GM21526 (cell line): Measurements from ENCODE around the gene VOPP1.
"Not testable (repeated sequence)": the region's sequence is repeated elsewhere in the genome, so short reads cannot be mapped to it uniquely, and the experiment has no call there.

Experiments used
- ATAC-seq: cut with Tn5 transposase; IDR thresholded peaks from one replicate; pipeline ENCODE4 v1.9.1; 2021; ENCODE audit warnings: moderate library complexity; ENCODE audit not compliant: unreplicated experiment, low FRiP score

Gene VOPP1

DNA sequence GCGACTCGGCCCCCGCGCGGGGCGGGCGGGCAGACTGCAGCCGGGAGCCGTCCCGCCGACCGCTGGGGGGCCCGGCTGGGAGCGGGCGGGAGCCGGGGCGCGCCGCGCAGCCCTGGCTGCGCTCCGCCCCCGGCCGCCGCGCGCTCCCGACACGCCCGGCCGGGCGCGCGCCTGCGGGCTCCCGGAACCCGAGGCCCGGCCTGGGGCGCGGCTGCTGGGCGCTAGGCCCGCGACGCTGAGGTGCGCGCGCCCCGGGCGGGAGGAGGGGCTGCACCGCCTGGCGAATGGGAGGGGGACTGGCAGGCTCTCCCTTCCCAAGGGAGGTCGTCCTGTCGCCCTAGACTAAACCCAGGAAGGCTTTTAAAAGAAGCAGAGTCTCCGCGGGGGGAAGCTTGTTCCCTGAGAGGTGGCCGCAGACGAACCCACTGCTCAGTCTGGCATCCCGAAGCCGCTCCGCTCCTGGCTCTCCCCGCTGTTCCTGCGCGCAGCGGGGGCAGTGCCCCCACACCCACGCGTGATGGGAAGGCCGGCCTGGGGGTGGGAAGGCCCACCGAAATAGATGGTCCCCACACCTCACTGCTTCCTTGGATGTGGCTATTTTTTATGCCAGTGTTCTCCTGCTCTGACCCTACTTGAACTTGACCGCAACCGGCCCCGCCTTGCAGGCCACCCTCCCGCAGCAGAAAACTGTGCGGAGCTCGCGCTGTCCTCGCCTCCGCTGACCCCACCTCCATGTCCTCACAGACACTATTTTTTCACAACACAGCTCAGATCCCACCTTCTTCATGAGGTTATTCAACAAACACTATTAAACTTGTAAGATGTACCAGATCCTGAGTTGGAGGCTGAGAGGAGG lies at the start of gene VOPP1:
Gene VOPP1 (minus strand): TSS at position 125 of the 856 bp plus-strand sequence. CDS start 178 bp downstream, outside the sequence.
- peak; percentile 51 for ATAC-seq

DNA sequence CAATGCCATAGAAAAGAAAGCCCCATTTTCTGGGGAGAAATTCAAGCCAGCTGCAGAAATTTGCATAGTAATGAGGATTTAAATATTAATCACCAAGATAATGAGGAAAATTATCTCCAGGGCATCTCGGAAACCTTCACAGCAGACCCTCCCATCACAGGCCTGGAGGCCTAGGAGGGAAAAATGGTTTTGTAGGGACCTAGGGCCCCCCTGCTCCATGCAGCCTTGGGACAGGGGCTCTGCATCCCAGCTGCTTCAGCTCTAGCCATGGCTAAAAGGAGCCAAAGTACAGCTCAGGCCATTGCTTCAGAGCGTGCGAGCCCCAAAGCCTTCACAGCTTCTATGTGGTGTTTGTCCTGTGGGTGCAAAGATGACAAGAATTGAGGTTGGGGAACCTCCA lies 46.6 kb upstream of the VOPP1 start:
- ATAC-seq: no peak

DNA sequence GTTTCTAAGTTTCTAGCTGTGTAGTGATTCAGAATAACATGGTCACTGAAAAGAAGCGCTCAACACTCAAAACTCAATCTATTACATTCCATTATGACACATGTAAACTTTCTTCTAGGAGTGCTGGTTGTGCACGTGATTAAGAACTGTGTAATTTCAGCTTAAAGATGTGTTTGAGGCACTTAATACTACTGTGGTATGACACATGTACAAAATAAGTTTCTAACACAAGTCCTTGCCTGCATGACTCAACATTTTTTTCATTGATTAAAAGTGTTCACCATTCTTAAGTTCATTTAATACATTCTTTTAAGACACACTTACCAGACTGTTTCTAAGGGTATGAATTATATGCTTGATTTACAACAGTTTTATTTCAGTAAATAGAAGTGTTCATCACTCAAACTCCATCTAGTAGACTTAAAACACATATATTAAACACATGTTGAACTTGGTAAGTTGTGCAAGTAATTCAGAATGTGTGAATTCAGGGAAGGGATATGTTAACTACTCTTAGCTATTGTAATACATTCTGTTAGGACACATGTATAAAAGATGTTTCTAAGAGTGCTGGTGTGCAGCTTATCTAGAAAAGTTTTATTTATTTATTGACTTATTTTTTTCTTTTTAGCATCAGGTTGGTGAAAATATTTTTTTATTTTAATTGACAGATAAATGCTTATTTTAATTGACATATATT lies 42.2 kb upstream of the VOPP1 start:
- ATAC-seq: not testable (repeated sequence)

GRCh38 chr7:55609726-55610125 lies 37.4 kb upstream of the VOPP1 start:
- ATAC-seq: not testable (repeated sequence)

DNA sequence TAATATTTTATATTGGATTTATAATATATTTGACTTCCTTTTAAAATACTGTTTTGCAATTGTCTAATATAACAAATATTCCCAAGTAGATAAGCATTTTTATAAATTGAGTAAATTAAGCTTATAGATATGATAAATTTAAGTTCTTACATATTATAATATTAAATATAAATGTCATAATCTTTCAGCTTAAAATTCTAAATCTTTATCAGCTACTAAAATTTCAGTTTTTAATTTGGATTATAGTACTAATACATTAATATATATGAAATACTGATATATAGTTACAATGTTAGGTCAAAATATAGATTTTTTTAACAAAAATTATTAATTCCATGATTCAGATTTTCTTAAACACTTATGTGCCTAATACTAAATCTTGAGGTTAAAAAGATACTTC lies 33.4 kb upstream of the VOPP1 start:
- ATAC-seq: not testable (repeated sequence)

GRCh38 chr7:55597944-55598499 lies 25.7 kb upstream of the VOPP1 start:
- peak; percentile 70 for ATAC-seq

DNA sequence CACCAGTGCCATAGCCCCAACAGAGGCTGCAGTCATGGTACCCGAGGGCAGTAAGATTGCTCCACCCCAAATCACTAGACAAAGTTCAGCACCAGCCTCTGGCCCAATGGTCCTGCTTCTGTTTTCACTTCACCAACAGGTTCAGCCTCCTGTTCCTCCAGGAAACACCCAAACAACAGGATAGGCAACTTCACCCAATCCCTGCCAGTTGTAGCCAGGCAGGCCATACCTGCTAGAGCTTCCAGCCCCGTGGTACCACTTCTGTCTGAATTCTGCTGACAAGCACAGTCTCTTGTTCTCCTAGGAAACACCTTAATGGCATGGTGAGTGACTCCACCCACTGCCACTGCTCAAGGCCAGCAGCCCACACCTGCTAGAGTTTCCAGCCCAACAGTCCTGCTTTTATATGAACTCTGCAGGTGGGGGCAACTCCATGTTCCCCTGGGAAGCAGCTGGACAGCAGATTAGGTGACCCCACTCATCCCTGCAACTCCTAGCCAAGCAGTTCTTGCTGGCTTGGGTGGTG lies 25.0 kb upstream of the VOPP1 start:
- ATAC-seq: not testable (repeated sequence)

- ATAC-seq: no peak
Measured at GRCh38 chr7:55595511-55595910, 23.2 kb upstream of the VOPP1 start.

DNA sequence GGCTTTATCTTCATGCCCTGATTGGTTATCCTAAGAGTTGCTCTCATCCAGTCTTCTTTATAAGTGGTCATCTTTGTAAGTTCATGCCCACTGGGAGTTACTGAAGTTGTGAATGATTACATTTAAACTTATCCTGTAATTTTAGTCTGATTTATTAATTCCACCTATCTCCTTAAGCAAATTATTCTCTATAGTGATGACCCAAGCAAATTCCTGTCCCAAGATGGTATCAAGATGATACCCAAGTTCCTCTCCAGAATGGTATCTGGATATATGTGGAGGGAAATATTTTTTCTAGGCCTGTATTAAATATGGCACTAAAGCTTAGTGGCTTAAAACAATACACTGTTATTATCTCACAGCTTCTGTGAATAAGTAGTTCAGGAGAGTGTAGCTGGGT lies 22.6 kb upstream of the VOPP1 start:
- no peak for ATAC-seq

DNA sequence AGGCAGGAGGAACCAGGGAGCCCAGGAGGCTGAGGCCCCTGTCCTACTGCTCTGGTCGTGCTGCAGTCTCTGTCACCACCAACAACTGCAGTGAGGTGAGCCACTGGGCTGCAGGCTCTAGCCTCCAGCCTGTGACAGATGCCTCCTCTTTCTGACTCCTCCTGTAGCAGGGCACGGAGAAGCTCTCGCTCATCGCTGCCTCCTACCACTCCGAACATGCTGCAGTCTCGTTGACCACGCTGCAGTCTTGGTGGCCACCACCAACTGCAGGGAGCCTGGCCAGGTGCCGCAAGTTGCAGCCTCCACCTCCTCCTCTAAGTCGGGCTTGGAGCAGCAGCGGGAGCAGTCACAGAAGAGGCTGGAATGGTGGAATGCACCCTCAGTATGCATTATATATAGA lies 22.1 kb upstream of the VOPP1 start:
- no peak for ATAC-seq

DNA sequence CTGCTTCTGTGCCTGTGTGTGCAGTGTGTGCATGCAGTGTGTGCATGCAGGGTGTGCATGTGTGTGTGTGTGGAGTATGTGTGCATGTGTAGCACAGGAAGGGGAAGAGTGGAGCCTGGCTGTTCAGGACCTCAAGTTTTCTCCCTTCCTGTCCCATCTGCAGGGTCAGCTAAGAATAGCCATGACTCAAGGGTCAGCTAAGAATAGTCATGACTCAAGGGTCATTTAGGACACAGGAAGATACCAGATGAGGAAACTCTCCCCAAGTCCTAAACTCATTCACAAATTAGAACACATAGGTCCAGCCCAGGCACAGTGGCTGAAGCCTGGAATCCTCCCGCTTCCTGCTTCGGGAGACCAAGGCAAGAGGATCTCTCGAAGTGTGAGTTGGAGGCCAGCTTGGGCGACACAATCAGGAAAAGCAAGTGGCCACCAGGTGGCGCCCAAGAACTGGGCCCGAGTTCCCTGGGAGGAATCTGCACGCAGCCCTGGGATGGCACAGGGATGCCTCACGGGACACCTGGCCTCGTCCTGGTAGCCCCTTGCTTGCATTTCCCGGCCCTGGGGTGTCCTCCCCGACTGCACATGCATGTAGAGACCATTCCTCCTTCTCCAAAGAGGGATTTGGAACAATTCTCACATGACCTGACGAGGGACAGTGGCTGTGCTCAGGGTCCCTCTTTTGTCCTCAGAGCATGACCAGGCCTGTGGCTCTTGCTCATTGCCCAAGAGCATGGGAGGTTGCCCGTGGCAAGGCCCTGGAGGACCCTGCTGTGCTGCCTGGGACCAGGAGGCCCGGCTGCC lies 21.4 kb upstream of the VOPP1 start:
- peak; percentile 53 for ATAC-seq

DNA sequence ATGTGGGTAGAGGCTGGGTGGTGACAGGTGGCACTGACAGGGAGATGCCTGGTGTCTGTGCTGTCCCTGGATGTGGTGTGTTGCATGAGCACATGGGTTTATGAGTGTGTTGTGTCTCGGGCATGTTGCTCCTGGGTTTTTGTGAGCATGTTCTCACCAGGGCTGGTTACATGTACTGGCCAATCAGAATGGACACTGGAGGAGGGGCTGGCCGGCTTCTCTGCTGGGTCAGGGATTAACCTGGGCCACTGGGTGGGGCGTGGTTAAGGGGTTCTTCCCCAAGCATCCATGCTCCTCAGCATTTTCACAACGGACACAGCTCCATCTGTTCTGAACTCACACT lies 20.8 kb upstream of the VOPP1 start:
- ATAC-seq: no peak

- ATAC-seq: no peak
Measured at GRCh38 chr7:55592492-55592891, 20.2 kb upstream of the VOPP1 start.

GRCh38 chr7:55591282-55591931 lies 19.1 kb upstream of the VOPP1 start:
- ATAC-seq: no peak

GRCh38 chr7:55590517-55591281 lies 18.4 kb upstream of the VOPP1 start:
- no peak for ATAC-seq

- ATAC-seq: no peak
Measured at GRCh38 chr7:55589905-55590304, 17.6 kb upstream of the VOPP1 start.

- no peak for ATAC-seq
Measured at GRCh38 chr7:55588976-55589604, 16.8 kb upstream of the VOPP1 start.

GRCh38 chr7:55588379-55588699 lies 16.0 kb upstream of the VOPP1 start:
- ATAC-seq: no peak
